Ovary (tissue), 3 donors: ENCODE data around the gene PARVA.

Experiments
- POLR2A ChIP-seq: fragments of 450-650 bp; IDR thresholded peaks from one replicate; pipeline ENCODE4 v1.6.1; 2017; ENCODE audit warnings: antibody characterized with exemption, mild to moderate bottlenecking, moderate library complexity
- TF ChIP-seq, protein P1 (sequence below), 3 donors: fragments of 450-650 bp in 2 of 3; fragments of 200-600 bp in 1 of 3; IDR thresholded peaks; one replicate each; pipeline versions ENCODE4 v1.5.1 to v1.8.0; 2016 to 2022; ENCODE audit warnings: antibody characterized with exemption in 3 of 3, mild to moderate bottlenecking in 1 of 3
- donor health status: DM: no; HTN: no; CAD: no.

DNA sequence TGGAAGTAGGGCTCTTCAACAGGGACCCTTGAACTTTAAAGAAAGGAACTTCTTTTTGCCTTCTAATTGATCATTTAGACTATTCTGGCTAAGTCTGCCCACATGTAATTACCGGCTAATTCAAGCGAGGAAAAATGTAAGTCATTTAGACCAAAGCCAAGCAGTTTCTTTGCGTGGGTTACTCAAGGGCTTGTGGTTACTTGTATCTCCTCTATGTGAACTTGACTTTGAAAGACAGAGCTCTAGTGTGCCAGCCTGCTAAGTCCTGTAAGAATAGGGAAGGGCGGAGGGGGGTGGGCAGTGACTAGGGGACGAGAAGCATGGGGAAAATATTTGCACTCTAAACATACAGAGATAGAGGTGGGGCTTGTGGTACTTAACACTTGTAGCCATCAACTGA is 151.7 kb downstream of the PARVA start:
- TF ChIP-seq, protein P1, sequence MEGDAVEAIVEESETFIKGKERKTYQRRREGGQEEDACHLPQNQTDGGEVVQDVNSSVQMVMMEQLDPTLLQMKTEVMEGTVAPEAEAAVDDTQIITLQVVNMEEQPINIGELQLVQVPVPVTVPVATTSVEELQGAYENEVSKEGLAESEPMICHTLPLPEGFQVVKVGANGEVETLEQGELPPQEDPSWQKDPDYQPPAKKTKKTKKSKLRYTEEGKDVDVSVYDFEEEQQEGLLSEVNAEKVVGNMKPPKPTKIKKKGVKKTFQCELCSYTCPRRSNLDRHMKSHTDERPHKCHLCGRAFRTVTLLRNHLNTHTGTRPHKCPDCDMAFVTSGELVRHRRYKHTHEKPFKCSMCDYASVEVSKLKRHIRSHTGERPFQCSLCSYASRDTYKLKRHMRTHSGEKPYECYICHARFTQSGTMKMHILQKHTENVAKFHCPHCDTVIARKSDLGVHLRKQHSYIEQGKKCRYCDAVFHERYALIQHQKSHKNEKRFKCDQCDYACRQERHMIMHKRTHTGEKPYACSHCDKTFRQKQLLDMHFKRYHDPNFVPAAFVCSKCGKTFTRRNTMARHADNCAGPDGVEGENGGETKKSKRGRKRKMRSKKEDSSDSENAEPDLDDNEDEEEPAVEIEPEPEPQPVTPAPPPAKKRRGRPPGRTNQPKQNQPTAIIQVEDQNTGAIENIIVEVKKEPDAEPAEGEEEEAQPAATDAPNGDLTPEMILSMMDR (IDR thresholded peaks at IDR 0.05): no peak
- TF ChIP-seq POLR2A: no peak
